ENCODE data around the gene INPP4A.

Gene INPP4A

GRCh38 chr2:98565941-98566340 lies 121.3 kb downstream of the INPP4A start:
- no peak for ATAC-seq

- no peak for ATAC-seq
These were observed 123.7 kb downstream of the INPP4A start for GRCh38 chr2:98568161-98568956.

- ATAC-seq = peak; percentile 56 to 66
These were observed 124.6 kb downstream of the INPP4A start for GRCh38 chr2:98569197-98569793.

GRCh38 chr2:98569915-98570314 lies 125.3 kb downstream of the INPP4A start:
- ATAC-seq = no peak

- no peak for ATAC-seq
These were observed 125.7 kb downstream of the INPP4A start for GRCh38 chr2:98570356-98570755.

- no peak for ATAC-seq
These were observed 126.6 kb downstream of the INPP4A start for GRCh38 chr2:98571121-98571701.

- ATAC-seq = no peak
These were observed 127.1 kb downstream of the INPP4A start for GRCh38 chr2:98571796-98572195.

- no peak for ATAC-seq
These were observed 127.6 kb downstream of the INPP4A start for GRCh38 chr2:98572211-98572610.

GRCh38 chr2:98572676-98573075 lies 128.0 kb downstream of the INPP4A start:
- ATAC-seq = no peak

- no peak for ATAC-seq
These were observed 128.8 kb downstream of the INPP4A start for GRCh38 chr2:98573426-98573825.

- no peak for ATAC-seq
These were observed 132.1 kb downstream of the INPP4A start for GRCh38 chr2:98576666-98577312.

- no peak for ATAC-seq
These were observed 132.7 kb downstream of the INPP4A start for GRCh38 chr2:98577313-98577712.

- no peak for ATAC-seq
These were observed 133.6 kb downstream of the INPP4A start for GRCh38 chr2:98578231-98578630.

- no peak for ATAC-seq
These were observed 135.3 kb downstream of the INPP4A start for GRCh38 chr2:98579926-98580325.

GRCh38 chr2:98580656-98581284 lies 136.1 kb downstream of the INPP4A start:
- ATAC-seq = no peak

GRCh38 chr2:98582523-98582922 lies 137.9 kb downstream of the INPP4A start:
- ATAC-seq = no peak

- no peak for ATAC-seq
These were observed 138.6 kb downstream of the INPP4A start for GRCh38 chr2:98583276-98583675.

- ATAC-seq = no peak
These were observed 139.4 kb downstream of the INPP4A start for GRCh38 chr2:98583816-98584618.

- no peak for ATAC-seq
These were observed 140.7 kb downstream of the INPP4A start for GRCh38 chr2:98585386-98585785.

GRCh38 chr2:98586551-98587140 lies 142.0 kb downstream of the INPP4A start:
- no peak for ATAC-seq

- ATAC-seq = no peak
These were observed 144.3 kb downstream of the INPP4A start for GRCh38 chr2:98588880-98589431.

All from activated CD4-positive, CD25-positive, alpha-beta regulatory T cell treated with anti-CD3 and anti-CD28 coated beads, Interleukin-2, amount 50 U/mL, for 24 hours (primary cell).